HG03378 (cell line): ENCODE measurements around the gene TMEM165.
A peak's percentile ranks its signal among the peaks of the same experiment; 100 is the strongest.
"Not testable (repeated sequence)": the region's sequence is repeated elsewhere in the genome, so short reads cannot be mapped to it uniquely, and the experiment has no call there.

Source experiments
- ATAC-seq: cut with Tn5 transposase; IDR thresholded peaks from one replicate; pipeline ENCODE4 v1.9.1; 2021; ENCODE audit warnings: mild to moderate bottlenecking, moderate library complexity; ENCODE audit not compliant: unreplicated experiment

Gene TMEM165, protein sequence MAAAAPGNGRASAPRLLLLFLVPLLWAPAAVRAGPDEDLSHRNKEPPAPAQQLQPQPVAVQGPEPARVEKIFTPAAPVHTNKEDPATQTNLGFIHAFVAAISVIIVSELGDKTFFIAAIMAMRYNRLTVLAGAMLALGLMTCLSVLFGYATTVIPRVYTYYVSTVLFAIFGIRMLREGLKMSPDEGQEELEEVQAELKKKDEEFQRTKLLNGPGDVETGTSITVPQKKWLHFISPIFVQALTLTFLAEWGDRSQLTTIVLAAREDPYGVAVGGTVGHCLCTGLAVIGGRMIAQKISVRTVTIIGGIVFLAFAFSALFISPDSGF

DNA sequence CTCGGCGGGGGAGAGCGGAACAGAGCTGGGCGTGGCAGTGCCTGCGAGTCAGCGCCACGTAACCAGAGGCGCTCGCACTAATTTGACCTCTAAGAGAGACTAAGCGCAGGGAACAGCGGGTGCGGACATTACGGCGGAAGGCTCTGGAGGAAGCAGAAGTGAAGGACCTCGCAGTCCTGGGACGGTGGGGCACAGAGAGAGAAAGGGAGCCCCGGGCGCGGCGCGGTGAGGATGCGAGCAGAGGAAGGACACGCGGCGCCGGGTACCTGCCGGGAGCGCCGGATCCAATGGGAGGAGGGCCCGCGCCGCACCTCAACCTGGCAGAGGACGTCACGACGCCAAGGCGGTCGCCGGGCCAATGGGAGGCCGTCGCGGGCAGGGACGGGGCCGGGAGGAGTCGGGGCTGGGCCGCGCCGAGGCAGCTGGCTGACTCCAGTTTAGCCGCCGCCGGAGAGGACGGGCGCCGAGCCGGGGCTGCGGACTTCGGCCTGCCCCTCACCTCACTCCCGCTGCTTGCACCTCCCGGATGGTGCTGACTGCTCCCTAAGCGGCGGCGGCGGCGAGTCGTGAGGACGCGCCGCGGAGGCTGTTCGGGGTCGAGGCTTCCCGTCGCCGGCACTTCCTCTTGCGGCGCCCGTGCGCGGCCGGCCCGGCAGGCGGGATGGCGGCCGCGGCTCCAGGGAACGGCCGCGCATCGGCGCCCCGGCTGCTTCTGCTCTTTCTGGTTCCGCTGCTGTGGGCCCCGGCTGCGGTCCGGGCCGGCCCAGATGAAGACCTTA is at the start of gene TMEM165:
TMEM165 (plus strand) TSS at position 429 of the 779 bp plus-strand sequence; CDS start at position 662, 233 bp downstream.
- peak; percentile 84 for ATAC-seq

- ATAC-seq = peak; percentile 90
These were observed 49.5 kb upstream of the TMEM165 start, which contains the start of gene SRD5A3 for GRCh38 chr4:55345980-55346850. SRD5A3 (plus strand) TSS chr4:55346242; CDS start chr4:55346337, 95 bp downstream.

- ATAC-seq = peak; percentile 9
These were observed 48.9 kb upstream of the TMEM165 start for GRCh38 chr4:55346851-55347255.

DNA sequence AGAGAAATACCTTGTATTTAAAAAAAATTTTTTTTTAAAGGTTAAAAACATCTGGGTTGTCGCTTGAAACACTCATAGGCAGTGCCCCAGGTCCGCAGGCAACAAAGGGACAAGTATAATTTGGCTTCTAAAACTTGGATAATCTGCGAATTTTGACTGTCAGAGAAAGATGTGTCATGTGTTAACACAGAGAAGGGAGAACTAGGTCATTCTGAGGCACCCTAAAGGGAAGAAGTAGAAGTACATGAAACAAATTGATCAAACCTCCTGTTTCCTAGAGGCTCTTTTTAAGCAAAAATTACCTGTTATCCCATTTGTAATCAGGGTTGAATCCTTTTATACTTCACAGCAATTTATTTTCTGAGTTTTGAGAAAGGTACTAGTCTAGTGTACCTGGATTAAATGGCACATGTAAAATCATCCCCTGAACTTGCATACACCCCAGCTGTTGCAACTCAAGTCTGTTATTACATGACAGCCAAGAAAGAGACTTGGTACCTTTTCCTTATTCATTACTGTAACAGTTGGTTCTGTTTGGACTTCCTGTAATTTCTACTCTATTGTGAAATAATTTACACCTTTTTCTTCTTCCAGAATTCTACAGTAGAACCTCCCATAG is 48.0 kb upstream of the TMEM165 start:
- ATAC-seq = no peak

DNA sequence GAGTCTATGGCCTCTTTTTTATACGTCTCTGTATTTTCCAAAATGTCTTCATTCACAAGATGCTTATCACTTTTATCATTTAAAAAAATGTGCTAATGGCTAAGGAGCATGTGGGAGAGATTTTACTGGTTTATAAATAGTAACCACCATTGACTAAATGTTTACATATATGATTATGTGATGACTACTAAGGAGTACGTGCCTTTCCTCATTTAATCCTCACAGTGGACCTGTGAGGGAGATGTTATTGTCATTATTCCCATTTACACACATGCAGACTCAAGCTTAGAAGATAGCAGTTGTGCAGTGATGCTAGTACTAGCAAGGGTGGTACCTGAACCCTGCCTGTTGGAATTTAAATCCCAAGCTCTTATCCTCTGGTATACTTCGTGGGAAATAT is 47.3 kb upstream of the TMEM165 start:
- ATAC-seq = no peak

GRCh38 chr4:55350870-55351269 is 44.9 kb upstream of the TMEM165 start:
- ATAC-seq = not testable (repeated sequence)

GRCh38 chr4:55351824-55352223 is 43.9 kb upstream of the TMEM165 start:
- no peak for ATAC-seq

- no peak for ATAC-seq
These were observed 43.0 kb upstream of the TMEM165 start for GRCh38 chr4:55352726-55353125.

DNA sequence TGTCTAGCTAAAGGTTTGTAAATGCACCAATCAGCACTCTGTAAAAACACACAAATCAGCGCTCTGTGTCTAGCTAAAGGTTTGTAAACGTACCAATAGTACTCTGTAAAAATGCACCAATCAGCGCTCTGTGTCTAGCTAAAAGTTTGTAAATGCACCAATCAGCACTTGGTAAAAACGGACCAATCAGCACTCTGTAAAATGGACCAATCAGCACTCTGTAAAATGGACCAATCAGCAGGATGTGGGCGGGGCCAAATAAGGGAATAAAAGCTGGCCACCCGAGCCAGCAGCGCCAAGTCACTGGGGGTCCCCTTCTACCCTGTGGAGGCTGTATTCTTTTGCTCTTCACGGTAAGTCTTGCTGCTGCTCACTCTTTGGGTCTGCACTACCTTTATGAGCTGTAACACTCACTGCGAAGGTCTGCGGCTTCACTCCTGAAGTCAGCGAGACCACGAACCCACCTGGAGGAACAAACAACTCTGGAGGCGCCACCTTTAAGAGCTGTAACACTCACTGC is 42.5 kb upstream of the TMEM165 start:
- ATAC-seq = not testable (repeated sequence)

GRCh38 chr4:55354648-55355047 is 41.1 kb upstream of the TMEM165 start:
- no peak for ATAC-seq

DNA sequence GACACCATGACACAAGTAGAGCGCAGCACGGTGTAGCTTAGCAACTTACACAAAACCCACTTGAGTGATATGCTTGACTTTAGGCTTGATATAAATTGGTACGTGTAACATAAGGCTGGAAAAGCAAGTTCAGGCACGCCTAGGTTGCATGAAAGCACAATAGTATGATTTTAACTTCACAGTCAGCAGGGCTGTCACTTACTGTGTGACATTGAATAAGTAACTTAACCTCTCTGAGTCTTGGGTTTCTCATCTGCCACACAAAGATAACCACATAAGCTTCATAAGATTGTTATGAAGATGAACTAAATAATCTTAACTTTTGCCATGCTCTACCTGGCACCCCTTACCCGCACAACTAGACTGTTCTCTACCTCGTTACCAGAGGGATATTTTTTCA is 40.2 kb upstream of the TMEM165 start:
- no peak for ATAC-seq

DNA sequence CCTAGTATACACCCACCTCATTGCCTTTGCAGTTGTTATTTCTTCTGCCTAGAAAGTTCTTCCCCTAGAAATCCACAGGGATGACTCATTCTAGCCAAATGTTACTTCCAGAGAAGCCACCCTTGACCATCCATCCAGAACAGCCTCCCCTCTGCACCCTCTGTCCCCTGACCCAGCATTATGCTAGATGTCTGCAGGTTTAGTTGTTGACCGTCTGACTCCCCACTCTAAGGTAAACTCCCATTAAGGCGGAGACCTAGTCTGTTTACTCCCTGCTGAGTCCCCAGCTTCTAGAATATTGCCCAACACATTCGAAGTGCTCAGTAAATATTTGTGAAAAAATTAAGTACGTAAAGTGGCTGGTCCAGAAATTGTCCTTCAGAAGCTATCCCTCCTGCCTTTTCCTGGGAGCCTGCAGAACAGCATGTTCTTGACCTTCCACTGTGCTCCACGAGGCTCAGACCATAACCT is 38.7 kb upstream of the TMEM165 start:
- ATAC-seq = no peak

DNA sequence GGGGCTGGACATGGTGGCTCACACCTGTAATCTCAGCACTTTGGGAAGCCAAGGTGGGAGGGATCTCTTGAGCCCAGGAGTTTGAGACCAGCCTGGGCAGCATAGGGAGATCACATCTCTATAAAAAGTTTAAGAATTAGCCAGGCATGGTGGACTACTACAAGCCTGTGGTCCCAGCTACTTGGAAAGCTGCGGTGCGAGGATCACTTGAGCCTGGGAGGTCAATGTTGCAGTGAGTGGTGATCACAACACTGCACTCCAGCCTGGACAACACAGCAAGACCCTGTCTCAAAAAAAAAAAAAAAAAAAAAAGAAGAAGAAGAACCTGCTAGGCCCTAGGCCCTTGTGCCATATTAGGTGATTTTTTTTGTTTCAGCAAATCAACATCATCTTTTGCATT is 37.5 kb upstream of the TMEM165 start:
- ATAC-seq = no peak

DNA sequence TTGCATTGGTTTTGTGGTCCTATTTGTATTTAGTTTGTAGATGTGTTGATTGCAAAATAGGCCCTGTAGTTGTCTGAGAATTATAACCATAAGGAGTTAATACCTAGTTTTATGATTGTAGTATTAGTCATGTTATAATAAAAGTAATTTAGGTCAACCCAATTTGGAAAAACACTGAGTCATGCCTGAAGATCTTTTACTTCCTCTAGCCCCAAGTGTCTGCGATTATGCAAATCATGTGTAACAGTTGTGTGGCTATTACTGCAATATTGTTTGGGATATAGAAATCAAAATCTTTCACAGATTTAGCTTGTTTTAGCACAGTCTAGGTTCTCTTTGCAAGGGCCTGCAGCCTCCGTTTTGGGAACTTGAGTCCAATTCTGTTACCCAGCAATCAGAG is 37.1 kb upstream of the TMEM165 start:
- peak; percentile 93 for ATAC-seq

DNA sequence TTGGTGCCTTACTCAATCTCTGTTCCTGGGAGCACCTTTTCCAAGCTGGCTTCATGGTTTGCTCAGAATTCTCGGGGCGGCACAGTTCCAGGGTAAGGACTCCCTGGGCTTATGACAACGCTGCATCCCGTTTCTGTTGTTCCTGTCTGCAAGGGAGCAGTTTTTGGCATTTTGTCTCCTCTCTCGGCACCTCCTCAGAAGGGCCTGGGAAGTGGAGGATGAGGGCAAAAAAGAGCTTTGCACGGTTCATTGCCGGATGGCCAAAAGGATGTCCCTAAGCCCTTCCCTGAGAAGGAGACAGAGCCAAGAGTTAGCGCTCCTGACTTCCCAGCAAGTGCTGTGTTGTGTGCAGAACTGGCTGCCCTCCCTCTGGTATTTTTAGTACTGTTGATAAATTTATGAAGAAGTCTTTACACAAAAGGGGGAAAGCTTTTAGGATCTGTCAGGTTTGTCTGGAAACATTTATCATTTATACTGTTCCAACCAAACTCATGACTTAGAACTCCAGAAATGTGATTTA is 36.3 kb upstream of the TMEM165 start:
- ATAC-seq = no peak

- ATAC-seq = not testable (repeated sequence)
These were observed 32.8 kb upstream of the TMEM165 start for GRCh38 chr4:55362938-55363337.

DNA sequence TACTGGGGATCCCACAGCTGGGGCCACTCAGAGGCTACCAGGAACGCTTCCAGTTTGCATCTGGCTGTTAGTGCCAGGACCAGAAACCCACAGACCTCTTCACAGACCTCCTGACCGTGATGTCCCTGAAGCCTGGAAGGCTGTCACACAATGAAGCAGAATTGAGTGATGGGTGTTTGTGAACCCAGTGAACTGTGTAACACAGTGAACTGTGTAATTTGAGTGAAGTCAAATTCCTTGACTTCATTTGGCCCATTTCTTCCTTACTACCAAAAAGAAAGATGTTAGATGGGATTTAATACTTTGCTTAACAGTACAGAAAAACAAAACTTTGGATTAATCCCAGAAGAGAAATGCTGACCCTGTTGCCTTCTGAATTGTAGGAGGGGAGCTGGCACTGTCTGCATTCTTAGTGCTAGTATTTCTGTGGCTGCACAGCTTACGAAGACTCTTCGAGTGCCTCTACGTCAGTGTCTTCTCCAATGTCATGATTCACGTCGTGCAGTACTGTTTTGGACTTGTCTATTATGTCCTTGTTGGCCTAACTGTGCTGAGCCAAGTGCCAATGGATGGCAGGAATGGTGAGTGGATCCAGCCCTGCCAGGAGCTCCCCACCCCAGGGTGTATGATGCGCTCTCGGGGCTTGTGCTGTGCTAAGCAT is 31.9 kb upstream of the TMEM165 start:
- ATAC-seq = no peak

GRCh38 chr4:55364691-55365344 is 30.9 kb upstream of the TMEM165 start:
- ATAC-seq = no peak

GRCh38 chr4:55365345-55365728 is 30.4 kb upstream of the TMEM165 start:
- ATAC-seq = no peak
